ENCODE results near the gene KASH5.

The KASH5 gene

DNA sequence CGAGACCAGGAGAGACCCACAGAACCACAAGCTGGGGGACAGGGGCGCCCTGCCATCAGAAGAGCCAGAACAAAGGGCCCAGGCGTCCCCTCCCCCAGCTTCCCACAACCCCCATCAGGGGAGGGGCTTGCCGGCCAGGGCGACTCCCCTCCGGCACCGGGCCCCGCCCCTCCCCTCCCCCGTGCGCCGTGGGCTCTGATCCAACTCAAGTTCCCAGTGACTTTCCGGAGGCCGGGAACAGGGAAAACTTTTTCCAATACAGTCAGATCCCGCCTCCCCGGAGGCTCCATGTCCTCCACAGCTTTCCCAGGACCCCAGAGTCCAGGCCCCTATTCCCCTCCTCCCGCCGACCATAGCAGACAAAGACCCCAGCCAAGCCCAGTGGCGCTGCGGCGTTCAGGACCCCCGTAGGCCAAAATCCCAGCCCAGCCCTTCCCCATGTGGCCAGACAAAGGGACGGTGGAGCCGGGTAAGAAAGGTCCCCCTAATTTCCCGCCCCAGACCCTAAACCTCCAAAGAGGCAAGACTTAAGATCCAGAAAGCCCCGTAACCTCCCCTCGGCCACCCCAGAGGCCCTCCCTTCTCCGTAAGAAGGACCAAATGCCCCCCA, 26.5 kb upstream of the KASH5 start (continued):
- TF ChIP-seq ZBTB1 (tag by site-specific recombination; IDR thresholded peaks at IDR 0.05) (no peak), ZNF292 (tag by site-specific recombination; IDR thresholded peaks at IDR 0.05; ENCODE audit: borderline replicate concordance, low read depth) (no peak), GLIS2 (tag by site-specific recombination; IDR thresholded peaks at IDR 0.05) (no peak), ZNF132 (tag by site-specific recombination; IDR thresholded peaks at IDR 0.05; ENCODE audit: borderline replicate concordance) (no peak), ZNF658 (tag by site-specific recombination; IDR thresholded peaks at IDR 0.05) (no peak), ZNF221 (tag by site-specific recombination; IDR thresholded peaks at IDR 0.05; ENCODE audit: borderline replicate concordance) (no peak), ZNF792 (tag by site-specific recombination; IDR thresholded peaks at IDR 0.05) (no peak), MEIS1 (CRISPR knock-in tag; IDR thresholded peaks at IDR 0.05; ENCODE audit: borderline replicate concordance) (no peak), ZFP37 (tag by site-specific recombination; IDR thresholded peaks at IDR 0.05) (no peak), ZSCAN23 (tag by site-specific recombination; IDR thresholded peaks at IDR 0.05) (no peak), OSR2 (tag by site-specific recombination; IDR thresholded peaks at IDR 0.05) (no peak), KLF1 (tag by site-specific recombination; IDR thresholded peaks at IDR 0.05) (peak; percentile 84), ZNF112 (tag by site-specific recombination; IDR thresholded peaks at IDR 0.05) (no peak), ZBTB20 (tag by site-specific recombination; IDR thresholded peaks at IDR 0.05) (peak; percentile 68; the same call in 1 of the 2 replicates), ZSCAN30 (tag by site-specific recombination; IDR thresholded peaks at IDR 0.05) (no peak), SP3 (tag by site-specific recombination; IDR thresholded peaks at IDR 0.05) (peak; percentile 72), SP7 (tag by site-specific recombination; IDR thresholded peaks at IDR 0.05) (no peak), ZBTB6 (tag by site-specific recombination; IDR thresholded peaks at IDR 0.05) (peak; percentile 88), PRDM1 (tag by site-specific recombination; IDR thresholded peaks at IDR 0.05) (peak; percentile 25; the same call in 1 of the 2 replicates), GLIS1 (tag by site-specific recombination; IDR thresholded peaks at IDR 0.05) (peak; percentile 15; the same call in 1 of the 2 replicates), ZNF768 (tag by site-specific recombination; IDR thresholded peaks at IDR 0.05) (no peak), ZNF433 (tag by site-specific recombination; IDR thresholded peaks at IDR 0.05; ENCODE audit: low read depth) (no peak), KLF7 (tag by site-specific recombination; IDR thresholded peaks at IDR 0.05; ENCODE audit: borderline replicate concordance) (no peak), ZNF266 (tag by site-specific recombination; IDR thresholded peaks at IDR 0.05; ENCODE audit: low read depth) (no peak), KLF8 (tag by site-specific recombination; IDR thresholded peaks at IDR 0.05) (0 out of 2 replicates have a peak, but pooled peaks have one; percentile 19), ZNF394 (tag by site-specific recombination; IDR thresholded peaks at IDR 0.05; ENCODE audit: borderline replicate concordance) (no peak), ZNF169 (tag by site-specific recombination; IDR thresholded peaks at IDR 0.05) (no peak), ZNF10 (tag by site-specific recombination; IDR thresholded peaks at IDR 0.05) (no peak), ZNF791 (tag by site-specific recombination; IDR thresholded peaks at IDR 0.05) (no peak), PRDM10 (tag by site-specific recombination; IDR thresholded peaks at IDR 0.05) (peak; percentile 52), ZNF335 (tag by site-specific recombination; conservative IDR thresholded peaks at IDR 0.05) (peak; percentile 97), HOXC10 (CRISPR knock-in tag; IDR thresholded peaks at IDR 0.05) (no peak)
- TF ChIP-seq, protein P1, sequence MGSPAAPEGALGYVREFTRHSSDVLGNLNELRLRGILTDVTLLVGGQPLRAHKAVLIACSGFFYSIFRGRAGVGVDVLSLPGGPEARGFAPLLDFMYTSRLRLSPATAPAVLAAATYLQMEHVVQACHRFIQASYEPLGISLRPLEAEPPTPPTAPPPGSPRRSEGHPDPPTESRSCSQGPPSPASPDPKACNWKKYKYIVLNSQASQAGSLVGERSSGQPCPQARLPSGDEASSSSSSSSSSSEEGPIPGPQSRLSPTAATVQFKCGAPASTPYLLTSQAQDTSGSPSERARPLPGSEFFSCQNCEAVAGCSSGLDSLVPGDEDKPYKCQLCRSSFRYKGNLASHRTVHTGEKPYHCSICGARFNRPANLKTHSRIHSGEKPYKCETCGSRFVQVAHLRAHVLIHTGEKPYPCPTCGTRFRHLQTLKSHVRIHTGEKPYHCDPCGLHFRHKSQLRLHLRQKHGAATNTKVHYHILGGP (tag by site-specific recombination; IDR thresholded peaks at IDR 0.05), result no peak
- TF ChIP-seq, protein P2, sequence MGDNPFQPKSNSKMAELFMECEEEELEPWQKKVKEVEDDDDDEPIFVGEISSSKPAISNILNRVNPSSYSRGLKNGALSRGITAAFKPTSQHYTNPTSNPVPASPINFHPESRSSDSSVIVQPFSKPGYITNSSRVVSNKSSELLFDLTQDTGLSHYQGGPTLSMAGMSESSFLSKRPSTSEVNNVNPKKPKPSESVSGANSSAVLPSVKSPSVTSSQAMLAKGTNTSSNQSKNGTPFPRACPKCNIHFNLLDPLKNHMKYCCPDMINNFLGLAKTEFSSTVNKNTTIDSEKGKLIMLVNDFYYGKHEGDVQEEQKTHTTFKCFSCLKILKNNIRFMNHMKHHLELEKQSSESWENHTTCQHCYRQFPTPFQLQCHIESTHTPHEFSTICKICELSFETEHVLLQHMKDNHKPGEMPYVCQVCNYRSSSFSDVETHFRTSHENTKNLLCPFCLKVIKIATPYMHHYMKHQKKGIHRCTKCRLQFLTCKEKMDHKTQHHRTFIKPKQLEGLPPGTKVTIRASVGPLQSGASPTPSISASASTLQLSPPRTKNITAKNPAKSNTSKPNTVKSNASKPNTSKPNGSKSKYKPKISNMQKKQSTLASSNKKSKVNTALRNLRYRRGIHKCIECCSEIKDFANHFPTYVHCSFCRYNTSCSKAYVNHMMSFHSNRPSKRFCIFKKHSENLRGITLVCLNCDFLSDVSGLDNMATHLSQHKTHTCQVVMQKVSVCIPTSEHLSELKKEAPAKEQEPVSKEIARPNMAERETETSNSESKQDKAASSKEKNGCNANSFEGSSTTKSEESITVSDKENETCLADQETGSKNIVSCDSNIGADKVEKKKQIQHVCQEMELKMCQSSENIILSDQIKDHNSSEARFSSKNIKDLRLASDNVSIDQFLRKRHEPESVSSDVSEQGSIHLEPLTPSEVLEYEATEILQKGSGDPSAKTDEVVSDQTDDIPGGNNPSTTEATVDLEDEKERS (tag by site-specific recombination; IDR thresholded peaks at IDR 0.05), result no peak

All from HEK293 (cell line).